Measurements from ENCODE around the gene SYK.

DNA sequence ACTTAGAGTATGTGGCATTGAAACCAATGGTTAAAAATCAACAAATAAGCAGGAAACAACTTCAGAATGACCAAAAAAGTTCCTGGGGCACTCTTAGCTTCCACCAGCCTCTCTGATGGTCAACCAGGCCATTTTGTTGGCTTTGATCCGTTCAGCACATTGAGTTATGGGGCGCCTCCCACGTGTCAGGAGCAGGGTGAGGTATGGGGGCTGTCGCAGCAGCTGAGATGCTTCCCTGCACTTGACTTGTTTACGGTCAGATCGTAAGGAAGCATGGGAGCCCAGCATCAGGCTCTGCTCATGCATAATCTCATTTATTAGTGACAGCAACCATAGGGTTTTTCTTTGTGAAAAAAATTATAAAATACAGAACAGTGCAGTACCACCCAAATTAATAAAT is 16.7 kb downstream of the SYK start:
- TF ChIP-seq POLR2A (IDR thresholded peaks at IDR 0.05): no peak
- no peak for TF ChIP-seq CTCF (IDR thresholded peaks at IDR 0.05)
